ENCODE results near the gene BCL2L11. TPM values are rescaled to one million over a fixed set of nuclear protein-coding genes. Genes with fewer than 3 reads are reported as not detected.

Gene BCL2L11
- total and polyA plus RNA-seq, 2 experiments from 2014 or later = 9.1 to 32.9 TPM

DNA sequence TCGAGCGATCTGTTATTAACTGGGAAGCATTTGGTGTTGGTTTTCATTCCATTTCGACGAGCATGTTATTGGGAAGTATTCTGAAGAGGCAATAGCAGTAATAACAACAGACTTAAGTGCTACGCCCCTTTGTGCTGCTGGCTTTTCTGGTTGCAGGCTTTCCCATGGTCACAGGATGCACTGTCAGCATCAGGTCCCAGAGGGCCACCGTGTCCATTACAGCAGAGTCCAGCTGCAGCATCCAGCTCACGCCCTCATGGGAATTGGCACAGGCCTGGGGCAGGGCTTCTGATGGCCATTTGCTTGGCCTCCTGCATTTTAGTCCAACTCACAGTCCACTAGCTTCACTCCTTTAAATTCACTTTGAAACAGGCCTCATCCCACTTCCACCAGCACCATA is 44.4 kb downstream of the BCL2L11 start:
- TF ChIP-seq CTCF (IDR thresholded peaks at IDR 0.05; ENCODE audit: low read depth, low read length) = no peak
- no peak for DNase-seq (ENCODE audit: low read depth in 1 of 2, low spot score in 1 of 2)
- Histone ChIP-seq H3K27me3 (no peaks in the 10 kb centered on the region), H3K4me3 (no peak overlapping the region), H3K27ac (no peak overlapping the region), H3K9me3 (ENCODE audit: low read depth) (no peaks in the 10 kb centered on the region), H3K4me1 (ENCODE audit: low read depth) (peaks cover 27% of the 10 kb centered on the region), H3K36me3 (peaks cover 7% of the 10 kb centered on the region)

DNA sequence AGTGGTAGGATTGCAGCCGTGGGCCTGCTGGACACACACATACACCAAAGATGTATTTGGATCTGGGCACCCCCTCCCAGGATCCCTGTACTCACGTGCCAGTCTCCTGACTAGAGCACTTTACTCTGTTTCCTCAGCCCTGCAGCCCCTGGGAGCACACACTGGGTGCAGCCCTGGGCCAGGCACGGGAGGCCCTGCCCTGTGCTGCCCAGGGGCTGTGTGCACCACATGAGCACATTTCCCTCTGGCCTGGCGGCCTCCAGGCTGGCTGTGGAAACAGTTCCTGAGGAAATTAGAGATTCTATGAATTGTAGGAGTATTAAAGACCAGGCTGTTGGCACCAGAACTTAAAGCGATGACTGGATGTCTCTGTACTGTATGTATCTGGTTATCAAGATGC is 45.4 kb downstream of the BCL2L11 start:
- H3K27ac ChIP-seq = no peak overlapping the region
- no peak for TF ChIP-seq CTCF (IDR thresholded peaks at IDR 0.05; ENCODE audit: low read depth, low read length)
- no peaks in the 10 kb centered on the region for H3K9me3 ChIP-seq (ENCODE audit: low read depth)
- peaks cover 7% of the 10 kb centered on the region for H3K36me3 ChIP-seq
- no peaks in the 10 kb centered on the region for H3K27me3 ChIP-seq
- no peak for DNase-seq (ENCODE audit: low read depth in 1 of 2, low spot score in 1 of 2)
- no peak overlapping the region for H3K4me3 ChIP-seq
- peaks cover 32% of the 10 kb centered on the region for H3K4me1 ChIP-seq (ENCODE audit: low read depth)

- no peak for TF ChIP-seq CTCF (IDR thresholded peaks at IDR 0.05; ENCODE audit: low read depth, low read length)
- Histone ChIP-seq H3K27me3 (no peaks in the 10 kb centered on the region), H3K4me1 (ENCODE audit: low read depth) (peaks cover 41% of the 10 kb centered on the region), H3K27ac (no peak overlapping the region), H3K36me3 (peaks cover 7% of the 10 kb centered on the region), H3K9me3 (ENCODE audit: low read depth) (no peaks in the 10 kb centered on the region), H3K4me3 (no peak overlapping the region)
- DNase-seq (ENCODE audit: low read depth in 1 of 2, low spot score in 1 of 2) = no peak
Observed at GRCh38 chr2:111167076-111167862, 46.6 kb downstream of the BCL2L11 start.

GRCh38 chr2:111167863-111168162 is 47.1 kb downstream of the BCL2L11 start:
- H3K9me3 ChIP-seq (ENCODE audit: low read depth) = no peaks in the 10 kb centered on the region
- no peak for TF ChIP-seq CTCF (IDR thresholded peaks at IDR 0.05; ENCODE audit: low read depth, low read length)
- no peaks in the 10 kb centered on the region for H3K27me3 ChIP-seq
- no peak overlapping the region for H3K4me3 ChIP-seq
- H3K4me1 ChIP-seq (ENCODE audit: low read depth) = peaks cover 37% of the 10 kb centered on the region
- H3K36me3 ChIP-seq = peaks cover 7% of the 10 kb centered on the region
- DNase-seq (ENCODE audit: low read depth in 1 of 2, low spot score in 1 of 2) = no peak
- H3K27ac ChIP-seq = no peak overlapping the region

- DNase-seq (ENCODE audit: low read depth in 1 of 2, low spot score in 1 of 2) = peak; percentile 30 to 61
- H3K36me3 ChIP-seq = peaks cover 7% of the 10 kb centered on the region
- H3K27me3 ChIP-seq = no peaks in the 10 kb centered on the region
- TF ChIP-seq CTCF (IDR thresholded peaks at IDR 0.05; ENCODE audit: low read depth, low read length) = no peak
- H3K9me3 ChIP-seq (ENCODE audit: low read depth) = no peaks in the 10 kb centered on the region
- H3K4me3 ChIP-seq = no peak overlapping the region
- no peak overlapping the region for H3K27ac ChIP-seq
- peaks cover 36% of the 10 kb centered on the region for H3K4me1 ChIP-seq (ENCODE audit: low read depth)
Observed at GRCh38 chr2:111168528-111169239, 48.0 kb downstream of the BCL2L11 start.

All from cardiac muscle cell (in vitro differentiated cells and primary cell).